Measurements from ENCODE around the gene DVL2. TPM values are rescaled to one million over a fixed set of nuclear protein-coding genes. Genes with fewer than 3 reads are reported as not detected.

The DVL2 gene
- total and polyA plus RNA-seq, 2 of the 13 experiments (the other 11 are each of a cell fraction or from before 2014, with no cell fraction given): 5.7 to 38.2 TPM

DNA sequence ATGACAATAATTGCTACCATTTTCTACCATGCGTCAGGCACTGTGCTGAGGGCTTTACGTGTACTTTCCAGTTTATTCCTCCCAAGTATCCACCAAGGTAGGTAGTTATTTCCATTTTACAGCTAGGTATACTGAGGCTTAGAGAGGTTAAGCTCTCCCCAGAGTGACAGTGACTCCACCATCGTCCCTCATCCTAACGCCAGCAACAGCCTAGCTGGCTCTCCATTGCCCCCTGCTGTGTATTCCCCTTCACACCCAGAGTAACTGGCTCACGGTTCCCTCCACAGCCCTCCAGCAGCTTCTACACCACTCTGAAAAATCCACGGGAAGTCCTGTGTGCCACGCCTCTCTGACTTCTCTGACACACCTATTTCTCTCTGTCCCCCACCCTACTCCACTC is 48.1 kb downstream of the DVL2 start (continued):
- TF ChIP-seq, protein P1, sequence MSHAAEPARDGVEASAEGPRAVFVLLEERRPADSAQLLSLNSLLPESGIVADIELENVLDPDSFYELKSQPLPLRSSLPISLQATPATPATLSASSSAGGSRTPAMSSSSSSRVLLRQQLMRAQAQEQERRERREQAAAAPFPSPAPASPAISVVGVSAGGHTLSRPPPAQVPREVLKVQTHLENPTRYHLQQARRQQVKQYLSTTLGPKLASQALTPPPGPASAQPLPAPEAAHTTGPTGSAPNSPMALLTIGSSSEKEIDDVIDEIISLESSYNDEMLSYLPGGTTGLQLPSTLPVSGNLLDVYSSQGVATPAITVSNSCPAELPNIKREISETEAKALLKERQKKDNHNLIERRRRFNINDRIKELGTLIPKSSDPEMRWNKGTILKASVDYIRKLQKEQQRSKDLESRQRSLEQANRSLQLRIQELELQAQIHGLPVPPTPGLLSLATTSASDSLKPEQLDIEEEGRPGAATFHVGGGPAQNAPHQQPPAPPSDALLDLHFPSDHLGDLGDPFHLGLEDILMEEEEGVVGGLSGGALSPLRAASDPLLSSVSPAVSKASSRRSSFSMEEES (CRISPR knock-in tag; IDR thresholded peaks at IDR 0.05): 0 out of 2 replicates have a peak, but pooled peaks have one; percentile 18
- TF ChIP-seq TMF1 (CRISPR knock-in tag; IDR thresholded peaks at IDR 0.05; ENCODE audit: low read depth): no peak
- peak; percentile 83 for TF ChIP-seq SMC3 (IDR thresholded peaks at IDR 0.05; ENCODE audit: low read length)
- TF ChIP-seq GATAD2A (CRISPR knock-in tag; IDR thresholded peaks at IDR 0.05): 0 out of 2 replicates have a peak, but pooled peaks have one; percentile 20
- peak; percentile 21; the same call in 1 of the 2 replicates for TF ChIP-seq HNF4A (CRISPR knock-in tag; IDR thresholded peaks at IDR 0.05)
- peak; percentile 71; the same call in 1 of the 2 replicates for TF ChIP-seq ZMYM2 (CRISPR knock-in tag; IDR thresholded peaks at IDR 0.05)
- 0 out of 2 replicates have a peak, but pooled peaks have one; percentile 43 for TF ChIP-seq ZSCAN22 (CRISPR knock-in tag; IDR thresholded peaks at IDR 0.05)
- TF ChIP-seq ZMYM3 (CRISPR knock-in tag; IDR thresholded peaks at IDR 0.05): peak; percentile 91
- TF ChIP-seq, protein P2, sequence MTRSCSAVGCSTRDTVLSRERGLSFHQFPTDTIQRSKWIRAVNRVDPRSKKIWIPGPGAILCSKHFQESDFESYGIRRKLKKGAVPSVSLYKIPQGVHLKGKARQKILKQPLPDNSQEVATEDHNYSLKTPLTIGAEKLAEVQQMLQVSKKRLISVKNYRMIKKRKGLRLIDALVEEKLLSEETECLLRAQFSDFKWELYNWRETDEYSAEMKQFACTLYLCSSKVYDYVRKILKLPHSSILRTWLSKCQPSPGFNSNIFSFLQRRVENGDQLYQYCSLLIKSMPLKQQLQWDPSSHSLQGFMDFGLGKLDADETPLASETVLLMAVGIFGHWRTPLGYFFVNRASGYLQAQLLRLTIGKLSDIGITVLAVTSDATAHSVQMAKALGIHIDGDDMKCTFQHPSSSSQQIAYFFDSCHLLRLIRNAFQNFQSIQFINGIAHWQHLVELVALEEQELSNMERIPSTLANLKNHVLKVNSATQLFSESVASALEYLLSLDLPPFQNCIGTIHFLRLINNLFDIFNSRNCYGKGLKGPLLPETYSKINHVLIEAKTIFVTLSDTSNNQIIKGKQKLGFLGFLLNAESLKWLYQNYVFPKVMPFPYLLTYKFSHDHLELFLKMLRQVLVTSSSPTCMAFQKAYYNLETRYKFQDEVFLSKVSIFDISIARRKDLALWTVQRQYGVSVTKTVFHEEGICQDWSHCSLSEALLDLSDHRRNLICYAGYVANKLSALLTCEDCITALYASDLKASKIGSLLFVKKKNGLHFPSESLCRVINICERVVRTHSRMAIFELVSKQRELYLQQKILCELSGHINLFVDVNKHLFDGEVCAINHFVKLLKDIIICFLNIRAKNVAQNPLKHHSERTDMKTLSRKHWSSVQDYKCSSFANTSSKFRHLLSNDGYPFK (CRISPR knock-in tag; IDR thresholded peaks at IDR 0.05; ENCODE audit: borderline replicate concordance): no peak
- TF ChIP-seq CHD4 (IDR thresholded peaks at IDR 0.05; ENCODE audit: borderline replicate concordance, low read length): 0 out of 2 replicates have a peak, but pooled peaks have one; percentile 76
- no peak for TF ChIP-seq ZNF879 (CRISPR knock-in tag; IDR thresholded peaks at IDR 0.05)
- peak; percentile 34; the same call in 1 of the 2 replicates for TF ChIP-seq KDM2A (CRISPR knock-in tag; IDR thresholded peaks at IDR 0.05; ENCODE audit: borderline replicate concordance, low read depth)
- TF ChIP-seq, protein P3, sequence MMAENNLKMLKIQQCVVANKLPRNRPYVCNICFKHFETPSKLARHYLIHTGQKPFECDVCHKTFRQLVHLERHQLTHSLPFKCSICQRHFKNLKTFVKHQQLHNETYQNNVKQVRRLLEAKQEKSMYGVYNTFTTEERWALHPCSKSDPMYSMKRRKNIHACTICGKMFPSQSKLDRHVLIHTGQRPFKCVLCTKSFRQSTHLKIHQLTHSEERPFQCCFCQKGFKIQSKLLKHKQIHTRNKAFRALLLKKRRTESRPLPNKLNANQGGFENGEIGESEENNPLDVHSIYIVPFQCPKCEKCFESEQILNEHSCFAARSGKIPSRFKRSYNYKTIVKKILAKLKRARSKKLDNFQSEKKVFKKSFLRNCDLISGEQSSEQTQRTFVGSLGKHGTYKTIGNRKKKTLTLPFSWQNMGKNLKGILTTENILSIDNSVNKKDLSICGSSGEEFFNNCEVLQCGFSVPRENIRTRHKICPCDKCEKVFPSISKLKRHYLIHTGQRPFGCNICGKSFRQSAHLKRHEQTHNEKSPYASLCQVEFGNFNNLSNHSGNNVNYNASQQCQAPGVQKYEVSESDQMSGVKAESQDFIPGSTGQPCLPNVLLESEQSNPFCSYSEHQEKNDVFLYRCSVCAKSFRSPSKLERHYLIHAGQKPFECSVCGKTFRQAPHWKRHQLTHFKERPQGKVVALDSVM (CRISPR knock-in tag; IDR thresholded peaks at IDR 0.05): peak; percentile 62
- TF ChIP-seq STAG1 (CRISPR knock-in tag; IDR thresholded peaks at IDR 0.05): peak; percentile 76
- TF ChIP-seq, protein P4, sequence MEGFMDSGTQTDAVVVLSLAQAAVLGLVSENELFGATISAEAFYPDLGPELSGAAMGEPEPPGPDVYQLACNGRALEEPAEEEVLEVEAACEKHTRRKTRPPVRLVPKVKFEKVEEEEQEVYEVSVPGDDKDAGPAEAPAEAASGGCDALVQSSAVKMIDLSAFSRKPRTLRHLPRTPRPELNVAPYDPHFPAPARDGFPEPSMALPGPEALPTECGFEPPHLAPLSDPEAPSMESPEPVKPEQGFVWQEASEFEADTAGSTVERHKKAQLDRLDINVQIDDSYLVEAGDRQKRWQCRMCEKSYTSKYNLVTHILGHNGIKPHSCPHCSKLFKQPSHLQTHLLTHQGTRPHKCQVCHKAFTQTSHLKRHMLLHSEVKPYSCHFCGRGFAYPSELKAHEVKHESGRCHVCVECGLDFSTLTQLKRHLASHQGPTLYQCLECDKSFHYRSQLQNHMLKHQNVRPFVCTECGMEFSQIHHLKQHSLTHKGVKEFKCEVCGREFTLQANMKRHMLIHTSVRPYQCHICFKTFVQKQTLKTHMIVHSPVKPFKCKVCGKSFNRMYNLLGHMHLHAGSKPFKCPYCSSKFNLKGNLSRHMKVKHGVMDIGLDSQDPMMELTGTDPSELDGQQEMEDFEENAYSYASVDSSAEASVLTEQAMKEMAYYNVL (CRISPR knock-in tag; IDR thresholded peaks at IDR 0.05; ENCODE audit: borderline replicate concordance): peak; percentile 51; the same call in 1 of the 2 replicates
- peak; percentile 92 for TF ChIP-seq ADNP (CRISPR knock-in tag; IDR thresholded peaks at IDR 0.05)
- TF ChIP-seq, protein P5, sequence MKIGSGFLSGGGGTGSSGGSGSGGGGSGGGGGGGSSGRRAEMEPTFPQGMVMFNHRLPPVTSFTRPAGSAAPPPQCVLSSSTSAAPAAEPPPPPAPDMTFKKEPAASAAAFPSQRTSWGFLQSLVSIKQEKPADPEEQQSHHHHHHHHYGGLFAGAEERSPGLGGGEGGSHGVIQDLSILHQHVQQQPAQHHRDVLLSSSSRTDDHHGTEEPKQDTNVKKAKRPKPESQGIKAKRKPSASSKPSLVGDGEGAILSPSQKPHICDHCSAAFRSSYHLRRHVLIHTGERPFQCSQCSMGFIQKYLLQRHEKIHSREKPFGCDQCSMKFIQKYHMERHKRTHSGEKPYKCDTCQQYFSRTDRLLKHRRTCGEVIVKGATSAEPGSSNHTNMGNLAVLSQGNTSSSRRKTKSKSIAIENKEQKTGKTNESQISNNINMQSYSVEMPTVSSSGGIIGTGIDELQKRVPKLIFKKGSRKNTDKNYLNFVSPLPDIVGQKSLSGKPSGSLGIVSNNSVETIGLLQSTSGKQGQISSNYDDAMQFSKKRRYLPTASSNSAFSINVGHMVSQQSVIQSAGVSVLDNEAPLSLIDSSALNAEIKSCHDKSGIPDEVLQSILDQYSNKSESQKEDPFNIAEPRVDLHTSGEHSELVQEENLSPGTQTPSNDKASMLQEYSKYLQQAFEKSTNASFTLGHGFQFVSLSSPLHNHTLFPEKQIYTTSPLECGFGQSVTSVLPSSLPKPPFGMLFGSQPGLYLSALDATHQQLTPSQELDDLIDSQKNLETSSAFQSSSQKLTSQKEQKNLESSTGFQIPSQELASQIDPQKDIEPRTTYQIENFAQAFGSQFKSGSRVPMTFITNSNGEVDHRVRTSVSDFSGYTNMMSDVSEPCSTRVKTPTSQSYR (CRISPR knock-in tag; IDR thresholded peaks at IDR 0.05; ENCODE audit: borderline replicate concordance): no peak
- TF ChIP-seq ZNF644 (CRISPR knock-in tag; IDR thresholded peaks at IDR 0.05; ENCODE audit: low read depth): 0 out of 2 replicates have a peak, but pooled peaks have one; percentile 18
- no peak for TF ChIP-seq ONECUT2 (CRISPR knock-in tag; IDR thresholded peaks at IDR 0.05)

Data from HepG2 (cell line).